Motor neuron (in vitro differentiated cells): ENCODE measurements around the gene HBZ. TPM values are rescaled to one million over a fixed set of nuclear protein-coding genes. Genes with fewer than 3 reads are reported as not detected.

Source experiments
- ATAC-seq, 8 experiments: fragments of 200-7000 bp; cut with Tn5 transposase; replicated peaks in 6 of 8; 2 replicates each; pipeline ENCODE4 v1.8.0; 2021; ENCODE audit warnings: mild to moderate bottlenecking in 8 of 8, moderate library complexity in 8 of 8
- H3K27ac ChIP-seq, 2 donors: fragments of 250-450 bp; sonication (Bioruptor Pico); 2 replicates each; pipeline ENCODE4 v1.9.0; 2021; ENCODE audit warnings: antibody characterized with exemption in 2 of 2, mild to moderate bottlenecking in 2 of 2, moderate library complexity in 1 of 2
- H3K4me1 ChIP-seq, 2 donors: fragments of 250-450 bp; sonication (Bioruptor Pico); replicated peaks in 1 of 2; 2 replicates each; pipeline ENCODE4 v1.6.1; 2021; ENCODE audit warnings: antibody characterized with exemption in 2 of 2, mild to moderate bottlenecking in 2 of 2, moderate library complexity in 1 of 2
- H3K4me3 ChIP-seq, 5 donors: fragments of 250-450 bp; sonication (Bioruptor Pico); 2 replicates each; pipeline ENCODE4 v1.9.0; 2021; ENCODE audit warnings: antibody characterized with exemption in 5 of 5, mild to moderate bottlenecking in 5 of 5, moderate library complexity in 4 of 5
- WGBS, 10 experiments: fragments of 450-650 bp; shearing (Covaris generic); methylation state at CpG; one replicate each; pipeline ENCODE4 v1.0.0; 2022; 5-methylcytosine and 5-hydroxymethylcytosine counted together
- in situ Hi-C, 9 experiments: fragments of 400-800 bp; cut with MboI; loops; one replicate each; pipeline ENCODE4 v1.15.0; 2021; ENCODE audit warnings: low sequenced_read_pairs in 9 of 9, low pct_unique_long_range_greater_than_20kb in 2 of 9; ENCODE audit not compliant: unreplicated experiment in 9 of 9
- total RNA-seq, 8 experiments: library from RNA; unstranded; fragments of 300-600 nt; gene quantifications; 2 replicates each; pipeline versions ENCODE4 v1.2.3 to v1.2.4, GENCODE V29; 2022

HBZ gene
- total RNA-seq: not detected

DNA sequence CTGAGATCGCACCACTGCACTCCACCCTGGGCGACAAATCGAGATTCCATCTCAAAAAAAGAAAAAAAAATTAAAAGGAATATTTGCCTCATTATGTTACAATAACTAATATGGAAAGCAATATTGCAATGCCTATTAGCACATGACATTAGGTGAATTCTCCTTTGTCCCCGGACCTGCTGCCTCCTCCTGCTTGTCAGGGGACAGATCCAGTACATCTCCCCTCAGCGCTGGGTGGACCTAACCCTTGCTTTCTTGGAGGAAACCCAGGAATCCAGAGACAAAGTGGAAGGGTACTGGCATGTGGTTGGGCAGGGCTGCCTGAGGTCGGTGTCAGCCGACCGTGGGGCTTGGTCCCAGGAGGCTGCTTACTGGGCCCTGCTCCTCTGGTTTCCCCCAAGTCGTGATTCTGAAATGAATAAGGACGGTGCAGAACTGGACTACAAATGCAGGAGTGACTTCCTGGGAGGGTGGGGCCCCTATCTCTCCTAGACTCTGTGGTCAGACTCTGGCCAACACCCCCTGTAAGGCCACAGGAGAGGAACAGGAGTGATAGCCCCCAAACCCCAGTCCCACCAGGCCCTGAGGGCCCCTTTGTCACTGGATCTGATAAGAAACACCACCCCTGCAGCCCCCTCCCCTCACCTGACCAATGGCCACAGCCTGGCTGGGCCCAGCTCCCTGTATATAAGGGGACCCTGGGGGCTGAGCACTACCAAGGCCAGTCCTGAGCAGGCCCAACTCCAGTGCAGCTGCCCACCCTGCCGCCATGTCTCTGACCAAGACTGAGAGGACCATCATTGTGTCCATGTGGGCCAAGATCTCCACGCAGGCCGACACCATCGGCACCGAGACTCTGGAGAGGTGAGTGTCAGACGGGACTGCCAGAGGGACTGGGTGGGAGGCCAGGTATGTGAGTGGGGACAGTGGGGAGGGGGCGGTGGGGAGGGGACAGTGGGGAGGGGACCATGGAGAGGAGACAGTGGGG, at the start of gene HBZ:
HBZ (plus strand) TSS at position 504 of the 988 bp plus-strand sequence; CDS start at position 770, 266 bp downstream.
- Histone ChIP-seq H3K4me1 (peaks cover 0 to 6% of the 10 kb centered on the region in 2 donors), H3K4me3 (no peak within 1 kb of the TSS), H3K27ac (no peak within 1 kb of the TSS)
- WGBS, 10 experiments: 18 to 93% (median 69%) methylated on average over 2 to 8 of the region's 17 CpGs; no CpG with 5 or more reads in 2 of the 10 experiments
- peak in 3 of 8 experiments; percentile 8 to 53 (median 35) for ATAC-seq
- in situ Hi-C loops: no loop called here

DNA sequence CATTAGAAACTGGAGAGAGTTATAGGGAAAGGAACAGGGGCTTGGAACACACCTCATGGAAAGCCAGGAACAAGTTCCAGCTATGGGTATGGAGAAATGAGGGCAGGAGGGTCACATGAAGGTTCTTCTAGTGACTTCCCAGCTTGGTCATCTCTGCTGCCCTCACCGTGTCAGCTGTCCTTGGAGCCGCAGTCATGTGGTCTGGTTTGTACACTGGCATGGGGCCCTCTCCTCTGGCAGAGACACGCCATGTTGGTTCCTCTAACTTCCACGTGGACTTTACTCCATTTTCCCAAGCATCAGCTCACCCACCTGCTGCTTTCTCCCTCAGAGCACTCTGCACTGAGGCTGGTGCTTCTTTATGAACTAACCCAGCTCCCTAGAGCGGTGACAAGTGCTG, 48.1 kb upstream of the HBZ start:
- in situ Hi-C loops: no loop called here
- 72 to 100% (median 93%) methylated on average over 1 to 3 of the region's 5 CpGs; no CpG with 5 or more reads in 4 of the 10 experiments for WGBS, 10 experiments
- Histone ChIP-seq H3K4me3 (no peak overlapping the region), H3K4me1 (no peaks in the 10 kb centered on the region), H3K27ac (no peak overlapping the region)
- ATAC-seq: no peak

DNA sequence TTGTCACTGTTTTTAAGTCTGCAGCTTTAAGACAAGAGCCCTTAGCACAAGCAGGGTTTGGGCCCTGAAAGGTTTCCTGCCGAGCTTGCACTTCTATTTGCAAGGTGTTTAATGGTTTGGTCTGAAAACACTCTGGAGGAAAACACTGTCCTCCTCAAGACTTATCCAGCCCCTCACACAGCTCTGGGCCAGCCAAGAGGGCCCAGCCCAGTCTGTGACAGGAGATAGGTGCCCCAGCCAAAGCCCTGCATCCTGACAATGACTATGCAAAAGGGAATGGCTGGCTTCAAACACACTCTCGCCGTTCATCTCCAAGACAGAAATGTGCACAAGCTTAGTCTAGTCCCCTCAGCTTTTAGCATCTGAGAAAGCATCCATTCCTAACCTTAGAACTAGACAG, 47.5 kb upstream of the HBZ start:
- Histone ChIP-seq H3K27ac (no peak overlapping the region), H3K4me1 (no peaks in the 10 kb centered on the region), H3K4me3 (no peak overlapping the region)
- in situ Hi-C loops: no loop called here
- 70 to 100% (median 100%) methylated on average over 1 to 3 of the region's 3 CpGs; no CpG with 5 or more reads in 5 of the 10 experiments for WGBS, 10 experiments
- ATAC-seq: no peak

GRCh38 chr16:105521-105920, 46.9 kb upstream of the HBZ start:
- Histone ChIP-seq H3K27ac (no peak overlapping the region), H3K4me1 (no peaks in the 10 kb centered on the region), H3K4me3 (no peak overlapping the region)
- no peak for ATAC-seq
- in situ Hi-C loops: no loop called here
- WGBS, 10 experiments: 90 to 100% (median 96%) methylated on average over 2 to 5 of the region's 6 CpGs; no CpG with 5 or more reads in 5 of the 10 experiments

DNA sequence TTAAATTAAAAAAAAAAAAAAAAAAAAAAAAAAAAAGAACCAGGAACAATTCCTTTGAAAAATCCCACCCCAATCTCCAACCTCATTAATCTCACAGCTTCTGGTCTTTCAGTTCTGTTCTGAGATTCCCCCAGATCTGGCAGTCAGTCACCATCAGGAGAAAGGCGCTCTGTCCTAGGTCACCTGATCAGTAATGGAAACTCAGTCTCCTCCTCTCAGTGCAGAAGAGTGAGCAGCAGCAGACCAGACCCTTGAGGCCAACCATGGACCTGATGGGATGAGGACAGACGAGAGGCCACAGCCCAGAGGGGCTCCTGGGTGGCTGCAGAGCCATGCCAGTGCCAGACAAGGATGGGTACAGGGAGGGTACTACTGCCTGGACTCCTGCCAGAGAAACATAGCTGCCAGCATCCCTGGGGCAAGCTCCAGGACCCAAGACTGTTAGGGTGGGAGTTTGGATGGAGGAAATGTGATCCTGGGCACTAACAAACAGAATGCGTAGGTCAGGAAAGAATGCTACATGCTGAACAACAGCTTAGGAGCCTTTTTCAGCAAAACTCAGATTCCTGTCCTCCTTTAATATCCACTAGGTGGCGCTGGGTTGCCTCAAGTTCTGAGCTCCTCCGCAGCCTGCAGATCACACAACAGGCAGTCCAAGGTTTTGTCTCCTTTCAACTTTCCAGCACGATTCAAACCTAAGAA, 45.7 kb upstream of the HBZ start:
- no peak overlapping the region for H3K27ac ChIP-seq
- in situ Hi-C loops: no loop called here
- WGBS, 10 experiments: 0 to 86% (median 33%) methylated on average over 1 to 5 of the region's 6 CpGs; no CpG with 5 or more reads in 1 of the 10 experiments

DNA sequence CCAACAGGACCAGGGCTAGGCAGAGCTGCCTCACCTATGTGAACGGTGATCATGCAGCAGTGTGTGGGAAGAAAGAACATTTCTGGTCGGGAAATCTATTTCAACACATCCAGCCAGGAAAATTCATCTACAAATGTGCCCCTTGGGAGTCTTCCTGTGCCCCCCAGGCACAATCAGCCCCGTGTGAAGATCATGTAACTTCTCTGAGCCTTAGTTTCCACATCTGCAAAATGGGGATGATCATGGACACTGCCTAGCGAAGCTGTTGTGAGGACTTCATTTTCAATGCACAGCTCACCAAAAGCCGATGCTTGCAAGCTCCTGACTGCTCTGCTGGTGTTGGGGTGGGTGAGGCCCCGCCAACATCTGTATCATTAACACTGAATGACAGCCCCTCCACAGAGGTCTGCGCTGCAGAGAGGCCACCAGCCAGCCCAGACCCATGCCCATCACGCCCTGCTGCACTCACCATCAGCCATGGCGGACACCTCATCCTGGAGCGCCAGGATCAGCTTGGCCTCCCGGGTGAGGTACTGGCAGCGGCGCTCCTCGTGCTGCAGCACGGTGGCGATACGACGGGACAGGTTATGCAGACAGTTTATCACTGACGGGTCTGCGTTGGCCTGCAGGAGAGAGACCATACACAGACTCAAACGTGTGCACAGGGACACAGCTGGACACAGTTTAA, 40.1 kb upstream of the HBZ start:
- H3K27ac ChIP-seq: no peak overlapping the region
- no peaks in the 10 kb centered on the region for H3K4me1 ChIP-seq
- in situ Hi-C loops: no loop called here
- no peak overlapping the region for H3K4me3 ChIP-seq
- no peak for ATAC-seq
- WGBS, 10 experiments: 88 to 100% (median 95%) methylated on average over 1 to 6 of the region's 21 CpGs; no CpG with 5 or more reads in 3 of the 10 experiments

More for the DNA sequence above, 45.7 kb upstream of the HBZ start:
- H3K4me1 ChIP-seq: no peaks in the 10 kb centered on the region
- ATAC-seq: peak; percentile 81 to 95 (median 88)
- no peak overlapping the region for H3K4me3 ChIP-seq

GRCh38 chr16:114327-114726, 38.1 kb upstream of the HBZ start:
- Histone ChIP-seq H3K27ac (no peak overlapping the region), H3K4me1 (no peaks in the 10 kb centered on the region), H3K4me3 (no peak overlapping the region)
- in situ Hi-C loops: no loop called here
- ATAC-seq: no peak
- 60 to 94% (median 80%) methylated on average over 2 of the region's 2 CpGs; no CpG with 5 or more reads in 7 of the 10 experiments for WGBS, 10 experiments

GRCh38 chr16:116015-116414, 36.4 kb upstream of the HBZ start:
- no peak for ATAC-seq
- H3K4me3 ChIP-seq: no peak overlapping the region
- 29 to 100% (median 82%) methylated on average over 2 to 7 of the region's 7 CpGs; no CpG with 5 or more reads in 1 of the 10 experiments for WGBS, 10 experiments
- H3K27ac ChIP-seq: no peak overlapping the region
- no peaks in the 10 kb centered on the region for H3K4me1 ChIP-seq
- in situ Hi-C loops: no loop called here

DNA sequence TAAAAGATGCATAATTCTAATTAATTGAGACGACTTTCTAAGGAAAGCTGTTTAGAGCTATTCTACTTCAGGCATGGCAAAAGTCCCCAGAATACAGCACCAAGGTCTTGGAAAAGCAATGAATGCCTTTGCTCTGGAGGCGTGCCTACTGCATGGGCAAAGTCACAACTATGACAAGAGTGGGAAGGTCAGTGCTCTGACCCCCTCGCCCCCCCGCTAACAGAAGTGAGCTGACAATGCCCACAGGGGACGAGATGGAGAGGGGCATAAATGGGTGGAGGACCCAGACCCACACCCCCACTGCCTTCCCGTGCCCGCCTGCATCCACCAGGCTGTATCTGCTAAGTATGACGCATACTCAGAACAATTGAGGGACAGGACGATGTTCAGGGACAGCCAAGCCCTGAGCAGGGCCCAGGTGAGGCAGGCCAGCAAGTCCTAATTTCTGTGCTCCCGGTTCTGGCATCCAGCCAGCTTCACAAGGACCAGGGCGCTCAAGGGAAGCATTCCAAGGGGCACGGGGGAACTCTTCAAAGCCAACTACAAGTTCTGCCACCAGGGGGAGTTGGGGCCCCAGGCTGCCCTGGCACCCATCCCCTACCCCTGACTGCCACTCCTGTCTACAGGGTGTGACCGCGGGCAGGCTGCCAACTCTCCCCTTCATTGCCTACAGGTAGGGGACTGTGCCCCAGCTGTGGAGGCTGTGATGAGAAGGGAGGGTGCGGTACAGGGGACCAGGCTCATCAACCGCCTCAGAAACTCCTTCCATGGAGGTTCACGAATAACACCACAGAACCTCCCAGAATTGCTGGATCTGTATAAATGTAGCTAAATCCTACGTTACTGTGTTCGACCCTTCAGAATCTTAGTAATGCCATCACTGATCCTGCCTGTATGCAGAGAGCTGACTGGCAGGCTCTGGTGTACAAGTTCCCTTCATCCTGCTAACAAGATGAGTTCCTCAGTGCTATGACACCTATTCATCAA, 34.8 kb upstream of the HBZ start:
- WGBS, 10 experiments: 57 to 100% (median 72%) methylated on average over 1 to 8 of the region's 19 CpGs; no CpG with 5 or more reads in 4 of the 10 experiments
- in situ Hi-C loops: no loop called here
- no peak overlapping the region for H3K27ac ChIP-seq
- H3K4me3 ChIP-seq: no peak overlapping the region
- no peaks in the 10 kb centered on the region for H3K4me1 ChIP-seq
- ATAC-seq: peak; percentile 50 to 90 (median 64)

DNA sequence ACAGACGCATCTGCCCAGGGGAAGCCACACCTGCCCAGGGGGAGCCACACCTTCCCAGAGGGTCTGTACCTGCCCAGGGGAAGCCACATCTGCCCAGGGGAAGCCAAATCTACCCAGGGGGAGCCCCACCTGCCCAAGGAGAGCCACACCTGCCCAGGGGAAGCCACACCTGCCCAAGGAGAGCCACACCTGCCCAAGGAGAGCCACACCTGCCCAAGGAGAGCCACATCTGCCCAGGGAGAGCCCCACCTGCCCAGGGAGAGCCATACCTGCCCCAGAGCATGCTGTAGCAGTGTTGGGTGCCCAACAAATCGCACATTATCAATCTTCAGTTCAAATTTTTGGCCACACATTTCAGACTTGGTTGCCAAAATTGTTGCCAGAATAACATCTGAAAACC, 33.6 kb upstream of the HBZ start:
- Histone ChIP-seq H3K4me1 (no peaks in the 10 kb centered on the region), H3K4me3 (no peak overlapping the region), H3K27ac (no peak overlapping the region)
- no peak for ATAC-seq
- 80 to 100% methylated on average over 1 of the region's 2 CpGs; no CpG with 5 or more reads in 8 of the 10 experiments for WGBS, 10 experiments
- in situ Hi-C loops: no loop called here

DNA sequence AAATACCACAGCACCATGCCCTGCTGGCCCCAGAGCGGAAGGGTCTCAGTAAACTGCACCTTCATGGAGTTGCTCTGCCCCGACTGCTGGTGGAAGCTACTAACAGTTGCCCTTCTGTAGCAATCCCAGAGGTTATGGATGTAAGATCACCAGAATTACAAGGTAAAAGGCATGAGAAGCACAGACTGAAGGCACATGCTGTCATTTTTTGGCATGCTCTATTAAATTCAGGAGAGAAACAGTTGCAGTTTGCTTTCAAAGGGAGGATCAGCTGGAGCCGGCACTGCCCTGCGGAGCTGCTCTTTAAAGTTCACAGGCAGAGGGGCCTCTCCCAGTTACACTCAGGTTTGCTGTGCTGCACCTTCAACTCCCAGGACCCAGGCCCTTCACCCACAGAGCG, 33.1 kb upstream of the HBZ start:
- WGBS, 10 experiments: 80 to 100% (median 93%) methylated on average over 1 to 5 of the region's 5 CpGs; no CpG with 5 or more reads in 3 of the 10 experiments
- Histone ChIP-seq H3K27ac (no peak overlapping the region), H3K4me3 (no peak overlapping the region), H3K4me1 (no peaks in the 10 kb centered on the region)
- no peak for ATAC-seq
- in situ Hi-C loops: no loop called here
